Activated CD8-positive, alpha-beta memory T cell treated with anti-CD3 and anti-CD28 coated beads for 1 hour (primary cell): ENCODE measurements around the gene CFHR3.
"Not testable (repeated sequence)": the region's sequence is repeated elsewhere in the genome, so short reads cannot be mapped to it uniquely, and the experiment has no call there.

ENCODE experiments used
- DNase-seq, 2 donors: peaks; one replicate each; pipeline ENCODE4 v3.0.0-alpha.2; 2020; ENCODE audit warnings: low read depth in 1 of 2; ENCODE audit errors: extremely low read depth in 1 of 2

The CFHR3 gene

GRCh38 chr1:196774603-196775002 lies at the start of gene CFHR3:
CFHR3 (plus strand) TSS chr1:196774840; CDS start chr1:196774887, 47 bp downstream.
- no peak for DNase-seq

DNA sequence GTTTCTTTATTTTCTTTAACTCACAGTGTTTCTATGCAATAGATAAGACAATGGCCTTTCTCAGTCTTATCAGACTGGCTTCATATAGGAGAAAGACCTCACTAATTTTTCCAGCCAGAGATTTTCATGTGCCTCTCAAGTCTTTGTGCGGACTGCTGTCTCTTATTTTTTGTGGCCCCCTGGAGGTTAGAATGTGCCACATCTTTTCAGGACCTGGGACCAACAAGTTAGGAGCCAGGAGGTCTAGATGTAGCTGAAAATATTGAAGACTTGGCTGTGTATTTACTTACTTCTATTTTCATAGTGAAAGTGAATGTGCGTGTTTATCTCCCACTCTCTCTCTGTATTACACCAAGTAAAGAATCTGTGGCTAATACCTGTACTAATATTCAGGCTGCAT lies 42.1 kb upstream of the CFHR3 start:
- no peak for DNase-seq

- DNase-seq: no peak
Measured at GRCh38 chr1:196733091-196733970, 41.3 kb upstream of the CFHR3 start.

DNA sequence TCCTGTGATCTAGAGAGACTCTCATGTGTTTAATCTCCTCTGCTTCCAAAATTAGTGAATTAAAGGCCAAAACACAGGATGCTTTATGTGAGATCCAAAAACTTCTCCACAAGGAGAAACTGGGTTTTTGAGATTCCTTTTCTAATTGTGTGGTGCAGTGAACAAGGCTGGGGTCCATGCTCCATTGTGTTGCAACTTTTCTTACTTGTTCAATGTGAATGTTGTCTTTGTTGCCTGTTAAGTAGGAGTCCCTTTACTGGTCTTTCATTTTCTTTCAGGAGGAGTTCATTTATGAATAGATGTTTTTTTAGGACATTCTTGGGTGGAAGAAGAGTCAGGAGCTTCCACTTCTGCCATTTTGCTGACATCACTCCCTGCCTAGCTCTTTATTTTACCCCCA lies 40.6 kb upstream of the CFHR3 start:
- DNase-seq: no peak

DNA sequence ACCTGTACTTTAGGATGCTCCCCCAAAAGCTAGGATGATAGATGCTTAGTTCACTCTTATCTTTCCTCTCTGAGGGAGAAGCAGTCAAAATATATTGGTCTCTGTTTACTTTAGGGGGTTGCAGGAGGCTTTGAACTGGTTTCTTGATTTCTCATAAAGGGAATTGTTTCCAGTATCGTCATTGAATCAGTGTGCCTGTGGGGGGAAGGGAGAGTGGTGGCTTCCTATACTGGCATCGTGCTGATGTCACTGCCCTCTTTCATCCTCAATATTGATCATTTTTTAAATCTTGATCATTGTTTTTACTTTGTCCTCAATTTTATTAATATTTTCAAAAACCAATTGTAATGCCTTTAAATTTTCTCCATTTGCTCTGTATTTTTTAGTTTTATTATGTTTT lies 40.2 kb upstream of the CFHR3 start:
- no peak for DNase-seq

- no peak for DNase-seq
Measured at GRCh38 chr1:196738730-196739129, 35.9 kb upstream of the CFHR3 start.

- DNase-seq: not testable (repeated sequence)
Measured at GRCh38 chr1:196743244-196743643, 31.4 kb upstream of the CFHR3 start.

DNA sequence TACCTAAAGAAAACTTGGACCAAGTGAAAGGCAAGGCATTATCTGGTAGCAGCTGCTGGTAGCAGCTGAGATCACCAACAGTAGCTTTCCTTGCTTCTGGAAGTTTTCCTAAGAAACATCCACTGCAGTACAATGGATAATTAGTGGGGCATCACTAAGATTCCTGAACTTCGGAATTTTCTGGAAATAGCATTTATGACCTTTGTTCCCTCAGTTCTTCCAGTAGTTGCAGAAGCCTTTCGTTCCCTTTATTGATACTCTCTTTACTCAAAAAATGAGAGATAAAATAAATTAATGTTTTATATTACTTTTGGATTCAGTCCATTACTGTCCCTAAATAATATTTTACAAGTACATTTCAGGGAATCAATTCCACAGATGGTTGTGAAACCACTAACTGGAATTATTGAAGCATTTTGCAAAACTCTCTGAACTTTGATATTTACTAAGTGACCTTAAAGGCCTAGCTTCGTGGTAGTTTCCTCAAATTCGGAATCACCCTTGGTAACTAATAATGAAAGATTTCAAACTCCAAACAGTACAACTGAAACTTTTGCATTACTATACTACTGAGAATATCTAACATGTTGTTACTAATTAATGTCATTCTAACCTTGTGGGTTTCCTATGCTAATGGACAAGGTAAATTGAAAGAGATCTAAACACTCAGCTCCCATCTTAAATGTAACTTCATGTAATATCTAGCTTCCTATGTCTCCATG lies 9.5 kb upstream of the CFHR3 start:
- DNase-seq: not testable (repeated sequence)

GRCh38 chr1:196769823-196770222 lies 4.8 kb upstream of the CFHR3 start:
- not testable (repeated sequence) for DNase-seq

- DNase-seq: no peak
Measured at GRCh38 chr1:196773713-196774112, 927 bp upstream of the CFHR3 start.

- no peak for DNase-seq
Measured at GRCh38 chr1:196774175-196774574, 465 bp upstream of the CFHR3 start.

DNA sequence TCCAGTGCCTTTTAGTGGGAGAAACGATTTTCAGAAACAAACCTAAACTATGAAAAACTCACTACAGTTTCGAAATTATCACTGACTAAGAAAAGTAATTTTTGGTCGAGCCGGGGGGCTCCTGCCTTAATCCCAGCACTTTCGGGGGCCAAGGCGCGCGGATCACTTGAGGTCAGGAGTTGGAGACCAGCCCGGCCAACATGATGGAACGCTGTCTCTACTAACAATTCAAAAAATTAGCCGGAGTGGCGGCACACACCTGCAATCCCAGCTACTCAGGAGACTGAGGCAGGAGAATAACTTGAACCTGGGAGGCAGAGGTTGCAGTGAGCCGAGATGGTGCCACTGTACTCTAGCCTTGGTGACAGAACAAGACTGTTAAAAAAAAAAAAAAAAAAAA lies 3.0 kb downstream of the CFHR3 start:
- DNase-seq: no peak

- DNase-seq: no peak
Measured at GRCh38 chr1:196779093-196779492, 4.5 kb downstream of the CFHR3 start.

DNA sequence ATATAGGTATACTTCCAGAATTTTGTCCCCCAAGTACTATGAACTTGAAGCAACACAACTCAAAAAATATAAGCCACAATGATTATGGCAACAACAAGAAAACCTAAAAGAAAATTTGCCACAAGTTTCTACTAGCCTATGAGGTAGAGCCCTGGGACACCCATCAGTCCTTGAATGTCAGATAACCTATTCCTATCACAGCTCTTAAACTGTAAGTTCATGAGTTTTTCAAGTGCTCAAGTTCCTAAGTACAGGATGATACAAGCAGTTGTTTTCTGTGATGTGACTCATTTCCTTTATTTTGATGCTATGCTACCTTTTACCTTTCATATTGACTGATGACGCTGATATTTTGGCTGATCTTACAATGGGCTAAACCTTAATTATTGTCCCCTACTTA lies 16.6 kb downstream of the CFHR3 start:
- DNase-seq: not testable (repeated sequence)

DNA sequence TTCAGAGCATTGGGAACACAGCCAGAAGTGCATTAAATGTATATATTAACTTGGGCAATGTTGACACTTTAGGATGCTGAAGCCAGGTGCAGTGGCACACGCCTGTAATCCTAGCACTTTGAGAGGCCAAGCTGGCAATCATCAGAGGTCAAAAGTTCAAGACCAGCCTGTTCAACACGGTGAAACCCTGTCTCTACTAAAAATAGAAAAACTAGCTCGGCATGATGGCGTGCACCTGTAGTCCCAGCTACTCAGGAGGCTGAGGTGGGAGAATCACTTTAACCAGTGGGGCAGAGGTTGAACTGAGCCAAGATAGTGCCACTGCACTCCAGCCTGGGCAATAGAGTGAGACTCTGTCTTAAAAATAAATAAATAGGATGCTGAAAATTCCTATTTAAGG lies 19.5 kb downstream of the CFHR3 start:
- DNase-seq: not testable (repeated sequence)

DNA sequence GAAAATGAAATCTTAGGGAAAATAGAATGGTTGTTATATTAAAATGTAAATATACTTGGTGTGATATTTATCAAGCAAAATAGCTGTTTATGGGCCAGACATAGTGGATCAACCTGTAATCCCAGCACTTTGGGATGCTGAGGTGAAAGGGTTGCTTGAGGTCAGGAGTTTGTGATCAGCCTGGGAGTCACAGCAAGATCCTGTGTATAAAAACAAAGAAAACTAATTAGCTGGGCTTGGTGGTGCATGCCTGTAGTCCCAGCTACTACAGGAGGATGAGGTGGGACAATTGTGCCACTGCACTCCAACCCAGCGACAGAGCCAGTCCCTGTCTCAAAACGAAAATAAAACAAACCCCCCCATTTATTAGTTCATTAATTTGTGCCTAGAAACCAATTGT lies 23.3 kb downstream of the CFHR3 start:
- DNase-seq: no peak

DNA sequence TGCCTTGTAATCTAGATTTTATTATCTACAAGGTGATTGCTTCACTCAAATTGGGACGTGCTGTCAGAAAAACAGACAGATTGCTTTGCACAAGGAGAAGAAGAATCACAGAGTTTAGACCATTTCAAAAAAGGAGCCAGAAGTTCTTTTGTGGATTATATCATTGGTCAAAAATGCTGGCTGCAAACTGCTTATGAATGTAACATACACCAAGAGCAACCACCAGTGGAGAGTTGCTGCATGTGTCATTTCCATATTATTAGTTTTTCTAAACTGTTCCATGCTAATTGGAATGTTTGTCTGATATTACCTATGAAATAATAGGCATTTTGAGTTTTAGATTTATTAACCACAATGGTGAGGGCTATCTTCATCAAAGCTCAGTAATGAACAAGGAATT lies 27.3 kb downstream of the CFHR3 start:
- DNase-seq: not testable (repeated sequence)

- DNase-seq: no peak
Measured at GRCh38 chr1:196808529-196809235, 34.0 kb downstream of the CFHR3 start.

GRCh38 chr1:196817442-196817841 lies 42.8 kb downstream of the CFHR3 start:
- DNase-seq: not testable (repeated sequence)

DNA sequence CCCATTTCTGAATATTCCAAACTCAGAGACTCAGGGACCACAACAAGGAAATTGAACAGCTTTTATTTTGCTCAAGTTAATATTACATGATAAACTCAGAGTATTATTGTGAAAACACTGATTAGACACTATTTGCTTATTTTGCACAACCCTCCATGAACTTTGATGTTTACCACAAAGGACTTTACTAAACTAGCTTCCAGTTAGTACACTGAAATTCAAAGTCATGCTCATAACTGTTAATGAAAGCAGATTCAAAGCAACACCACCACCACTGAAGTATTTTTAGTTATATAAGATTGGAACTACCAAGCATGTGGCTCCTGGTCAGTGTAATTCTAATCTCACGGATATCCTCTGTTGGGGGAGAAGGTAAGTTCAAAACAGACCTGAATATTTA lies 44.9 kb downstream of the CFHR3 start, which contains the start of gene CFHR1:
Gene CFHR1, plus strand, starts transcription at position 201 of the 400 bp plus-strand sequence. Its CDS starts 114 bp downstream, at position 315.
- DNase-seq: not testable (repeated sequence)

GRCh38 chr1:196827860-196828259 lies 53.2 kb downstream of the CFHR3 start:
- DNase-seq: not testable (repeated sequence)
